Measurements from ENCODE around the gene KRTAP5-5. TPM values are rescaled to one million over a fixed set of nuclear protein-coding genes. Genes with fewer than 3 reads are reported as not detected.
"Not testable (repeated sequence)": the region's sequence is repeated elsewhere in the genome, so short reads cannot be mapped to it uniquely, and the experiment has no call there.

Gene KRTAP5-5
- total RNA-seq, 1 experiment from 2014 or later: not detected

DNA sequence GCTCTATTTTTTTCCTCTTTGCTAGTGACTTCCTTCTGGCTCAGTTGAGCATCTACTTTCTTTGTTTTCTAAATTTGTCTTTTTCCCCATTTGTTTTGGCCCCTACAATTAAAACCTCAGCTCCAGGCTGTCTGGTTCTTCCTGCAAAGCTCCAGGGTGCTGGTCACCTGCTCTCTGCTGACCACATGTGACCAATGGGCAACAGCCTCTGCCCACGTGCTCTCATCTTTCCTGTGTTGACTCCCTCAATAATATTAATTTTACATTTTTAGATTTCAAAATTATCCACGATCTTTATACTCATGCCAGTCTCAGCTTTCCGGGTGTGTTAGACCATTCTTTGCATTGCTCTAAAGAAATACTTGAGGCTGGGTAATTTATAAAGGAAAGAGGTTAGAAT, 31.2 kb upstream of the KRTAP5-5 start:
- not testable (repeated sequence) for H3K27me3 ChIP-seq (replicated peaks); H3K27ac ChIP-seq; DNase-seq (ENCODE audit: low read depth in 1 of 2, low spot score in 2 of 2); H3K4me3 ChIP-seq; H3K4me1 ChIP-seq (replicated peaks); H3K9me3 ChIP-seq (replicated peaks); H3K36me3 ChIP-seq

DNA sequence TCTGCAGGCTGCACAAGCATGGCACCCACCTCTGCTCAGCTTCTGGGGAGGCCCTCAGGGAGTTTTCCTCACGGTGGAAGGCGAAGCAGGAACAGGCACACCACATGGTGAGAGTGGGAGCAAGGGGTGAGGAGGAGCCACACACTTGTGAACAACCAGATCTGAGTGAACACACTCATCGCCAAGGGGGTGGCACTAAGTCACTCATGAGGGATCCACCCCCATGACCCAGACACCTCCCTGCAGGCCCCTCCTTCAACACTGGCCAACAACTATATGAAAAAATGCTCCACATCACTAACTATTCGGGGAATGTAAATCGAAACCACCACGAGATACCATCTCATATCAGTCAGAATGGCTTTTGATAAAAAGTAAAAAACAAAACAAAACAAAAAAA, 30.8 kb upstream of the KRTAP5-5 start:
- H3K27ac ChIP-seq: no peak overlapping the region
- no peaks in the 10 kb centered on the region for H3K4me1 ChIP-seq (replicated peaks)
- H3K27me3 ChIP-seq (replicated peaks): no peaks in the 10 kb centered on the region
- no peak overlapping the region for H3K4me3 ChIP-seq
- no peaks in the 10 kb centered on the region for H3K36me3 ChIP-seq
- no peaks in the 10 kb centered on the region for H3K9me3 ChIP-seq (replicated peaks)
- no peak for DNase-seq (ENCODE audit: low read depth in 1 of 2, low spot score in 2 of 2)

DNA sequence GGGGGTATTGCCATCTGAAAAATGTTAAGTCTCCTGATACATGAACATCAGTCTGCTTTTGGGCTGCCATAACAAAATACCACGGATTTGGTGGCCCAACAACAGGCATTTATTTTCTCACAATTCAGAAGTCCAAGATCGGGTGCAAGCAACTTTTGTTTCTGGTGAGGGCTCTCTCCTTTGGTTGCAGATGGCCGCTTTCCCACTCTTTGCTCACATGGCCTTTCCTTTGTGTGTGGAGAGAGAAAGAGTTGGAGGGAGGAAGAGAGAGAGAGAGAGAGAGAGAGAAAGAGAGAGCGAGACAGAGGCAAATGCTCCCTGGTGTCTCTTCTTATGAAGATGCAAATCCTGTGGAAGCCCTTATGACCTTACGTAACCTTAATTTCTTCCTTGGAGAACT, 28.9 kb upstream of the KRTAP5-5 start:
- Histone ChIP-seq H3K9me3 (replicated peaks) (no peaks in the 10 kb centered on the region), H3K36me3 (no peaks in the 10 kb centered on the region), H3K4me3 (no peak overlapping the region), H3K27ac (no peak overlapping the region), H3K27me3 (replicated peaks) (no peaks in the 10 kb centered on the region), H3K4me1 (replicated peaks) (no peaks in the 10 kb centered on the region)
- DNase-seq (ENCODE audit: low read depth in 1 of 2, low spot score in 2 of 2): no peak

DNA sequence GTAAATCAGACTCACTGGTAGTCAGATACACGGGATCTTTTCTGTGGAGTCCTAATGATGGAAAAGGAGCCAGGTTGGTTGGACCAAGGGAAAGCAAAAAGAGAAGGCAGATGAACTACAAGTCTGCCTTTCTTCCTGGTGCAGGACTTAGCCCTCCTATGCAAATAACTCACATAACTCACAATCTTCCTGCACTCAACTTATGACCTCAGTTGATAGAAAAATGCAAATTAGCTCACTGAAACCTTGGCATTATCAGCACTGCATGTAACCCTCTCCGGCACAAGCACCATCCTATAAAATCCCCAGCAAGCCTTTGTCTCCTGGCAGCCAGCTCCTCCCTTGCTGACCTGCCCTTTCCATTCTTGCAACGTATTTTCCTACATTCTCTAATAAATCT, 27.9 kb upstream of the KRTAP5-5 start:
- not testable (repeated sequence) for DNase-seq (ENCODE audit: low read depth in 1 of 2, low spot score in 2 of 2); H3K4me1 ChIP-seq (replicated peaks); H3K9me3 ChIP-seq (replicated peaks); H3K27me3 ChIP-seq (replicated peaks); H3K36me3 ChIP-seq; H3K4me3 ChIP-seq; H3K27ac ChIP-seq

DNA sequence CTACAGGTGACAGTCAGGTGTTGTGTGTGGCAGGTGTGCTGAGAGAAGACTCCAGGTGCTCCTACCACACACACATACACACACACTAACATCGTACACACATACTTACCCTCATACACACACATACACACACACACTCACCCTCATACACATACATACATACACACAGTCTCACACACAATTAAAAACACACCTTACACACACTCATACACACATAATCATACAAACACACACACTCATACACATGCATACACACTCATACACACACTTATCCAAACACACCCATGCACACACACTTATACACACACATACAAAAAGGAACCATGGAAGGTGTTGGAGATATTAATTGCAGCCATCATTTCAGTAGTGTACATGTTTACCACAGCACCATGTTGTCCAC, 25.9 kb upstream of the KRTAP5-5 start:
- H3K27ac ChIP-seq: no peak overlapping the region
- no peak for DNase-seq (ENCODE audit: low read depth in 1 of 2, low spot score in 2 of 2)
- no peak overlapping the region for H3K4me3 ChIP-seq
- H3K9me3 ChIP-seq (replicated peaks): no peaks in the 10 kb centered on the region
- no peaks in the 10 kb centered on the region for H3K36me3 ChIP-seq
- H3K4me1 ChIP-seq (replicated peaks): no peaks in the 10 kb centered on the region
- no peaks in the 10 kb centered on the region for H3K27me3 ChIP-seq (replicated peaks)

DNA sequence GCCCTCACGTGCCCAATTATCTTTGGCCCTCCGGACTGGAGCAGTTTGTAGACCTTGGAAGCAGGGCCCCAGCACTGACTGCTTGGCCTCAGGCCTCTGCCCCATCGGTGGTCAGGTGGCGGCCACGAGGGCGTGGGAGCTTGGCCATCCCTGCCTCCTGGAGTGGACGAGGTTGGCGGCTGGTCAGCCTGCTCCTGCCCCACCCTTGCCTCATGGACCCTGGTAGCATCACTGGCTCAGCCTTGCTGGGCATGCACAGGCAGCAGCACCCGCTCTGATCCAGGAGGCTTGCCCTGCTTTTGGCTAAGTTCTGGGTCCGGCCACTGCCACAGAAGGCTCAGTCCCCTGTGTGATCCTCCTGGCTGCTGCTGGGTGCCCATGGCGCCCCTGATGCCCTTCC, 25.4 kb upstream of the KRTAP5-5 start:
- Histone ChIP-seq H3K4me1 (replicated peaks) (no peaks in the 10 kb centered on the region), H3K27me3 (replicated peaks) (no peaks in the 10 kb centered on the region), H3K27ac (no peak overlapping the region), H3K4me3 (no peak overlapping the region), H3K9me3 (replicated peaks) (no peaks in the 10 kb centered on the region), H3K36me3 (no peaks in the 10 kb centered on the region)
- DNase-seq (ENCODE audit: low read depth in 1 of 2, low spot score in 2 of 2): no peak

DNA sequence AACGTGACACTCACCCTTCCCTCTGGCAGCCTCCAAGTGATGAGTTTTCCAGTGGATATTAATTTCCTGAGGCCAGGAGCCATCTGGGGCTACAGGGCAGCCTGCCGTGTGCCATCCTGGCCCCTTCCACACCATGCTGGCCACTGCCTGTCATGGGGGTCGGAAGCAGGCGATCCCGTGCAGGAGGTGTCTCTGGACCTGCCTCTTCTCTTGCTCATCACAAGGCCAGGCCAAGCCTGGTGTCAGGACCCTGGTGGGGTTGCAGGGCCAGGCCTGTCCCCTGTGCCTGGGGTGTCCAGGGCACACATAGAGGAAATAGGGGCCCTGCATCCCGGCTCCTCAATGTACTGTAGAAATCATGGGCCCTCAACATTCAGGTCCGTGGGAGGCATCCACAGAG, 24.9 kb upstream of the KRTAP5-5 start:
- DNase-seq (ENCODE audit: low read depth in 1 of 2, low spot score in 2 of 2): no peak
- Histone ChIP-seq H3K9me3 (replicated peaks) (no peaks in the 10 kb centered on the region), H3K27ac (no peak overlapping the region), H3K4me1 (replicated peaks) (no peaks in the 10 kb centered on the region), H3K4me3 (no peak overlapping the region), H3K36me3 (no peaks in the 10 kb centered on the region), H3K27me3 (replicated peaks) (no peaks in the 10 kb centered on the region)

DNA sequence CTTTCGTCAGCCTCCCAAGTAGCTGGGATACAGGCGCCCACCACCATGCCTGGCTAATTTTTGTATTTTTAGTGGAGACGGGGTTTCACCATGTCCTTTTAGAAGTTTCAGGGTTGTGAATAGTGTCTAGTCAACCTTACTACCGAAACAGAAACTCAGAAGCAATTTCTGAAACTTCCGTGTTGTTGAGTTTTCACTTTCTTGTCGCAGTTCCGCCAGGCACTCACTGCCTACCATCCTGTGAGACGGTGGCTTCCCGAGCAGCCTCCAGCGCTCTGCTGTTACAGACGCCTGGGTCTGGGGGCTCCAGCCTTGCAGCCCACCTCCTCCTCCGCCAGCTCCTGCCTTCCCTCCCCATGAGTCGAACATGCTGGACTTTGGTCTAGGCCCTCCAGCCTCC, 23.7 kb upstream of the KRTAP5-5 start:
- not testable (repeated sequence) for H3K36me3 ChIP-seq; DNase-seq (ENCODE audit: low read depth in 1 of 2, low spot score in 2 of 2)

DNA sequence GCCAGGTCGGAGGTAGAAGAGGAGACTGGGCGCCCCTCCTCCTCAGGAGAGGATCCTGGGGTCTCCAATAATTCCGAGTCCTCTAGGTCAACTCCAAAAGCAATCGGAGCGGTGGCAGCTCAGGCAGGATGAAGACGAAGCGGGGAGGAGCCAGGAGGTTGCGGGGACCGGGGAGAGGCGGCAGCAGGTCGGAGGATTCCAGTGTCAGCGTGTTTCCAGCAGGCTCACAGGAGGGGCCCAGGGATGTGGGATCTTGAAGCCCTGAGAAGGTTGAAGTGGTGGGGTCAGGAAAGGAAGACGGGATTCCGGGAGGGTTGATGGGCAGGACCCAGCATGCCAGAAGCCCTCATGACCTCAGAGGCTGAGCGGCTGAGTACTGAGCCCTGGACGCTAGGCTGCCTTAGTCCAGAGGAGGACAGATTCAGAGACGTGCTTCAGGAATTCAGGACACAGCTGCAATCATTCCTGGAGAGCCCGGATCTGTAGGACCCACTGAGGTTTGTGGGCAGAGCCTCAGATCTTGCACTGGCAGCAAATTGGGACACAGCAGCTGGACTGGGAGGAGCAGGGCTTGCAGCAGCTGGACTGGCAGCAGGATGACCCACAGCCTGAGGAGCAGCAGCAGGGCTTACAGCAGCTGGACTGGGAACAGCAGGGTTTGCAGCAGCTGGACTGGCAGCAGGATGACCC, 22.3 kb upstream of the KRTAP5-5 start:
- not testable (repeated sequence) for H3K4me3 ChIP-seq; DNase-seq (ENCODE audit: low read depth in 1 of 2, low spot score in 2 of 2); H3K27ac ChIP-seq; H3K36me3 ChIP-seq; H3K9me3 ChIP-seq (replicated peaks); H3K27me3 ChIP-seq (replicated peaks); H3K4me1 ChIP-seq (replicated peaks)

More for the DNA sequence above, 23.7 kb upstream of the KRTAP5-5 start:
- H3K27ac ChIP-seq; H3K4me1 ChIP-seq (replicated peaks); H3K4me3 ChIP-seq; H3K27me3 ChIP-seq (replicated peaks); H3K9me3 ChIP-seq (replicated peaks): not testable (repeated sequence)

DNA sequence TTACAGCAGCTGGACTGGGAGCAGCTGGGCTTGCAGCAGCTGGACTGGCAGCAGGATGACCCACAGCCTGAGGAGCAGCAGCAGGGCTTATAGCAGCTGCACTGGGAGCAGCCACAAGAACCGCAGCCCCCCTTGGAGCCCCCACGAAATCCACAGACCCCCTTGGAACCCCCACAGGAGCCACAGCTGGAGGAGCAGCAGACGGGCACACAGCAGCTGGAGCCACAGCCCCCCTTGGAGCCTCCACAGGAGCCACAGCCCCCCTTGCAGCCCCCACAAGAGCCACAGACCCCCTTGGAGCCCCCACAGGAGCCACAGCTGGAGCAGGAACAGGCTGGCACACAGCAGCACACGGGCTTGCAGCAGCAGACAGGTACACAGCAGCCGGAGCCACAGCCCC, 21.7 kb upstream of the KRTAP5-5 start:
- DNase-seq (ENCODE audit: low read depth in 1 of 2, low spot score in 2 of 2); H3K4me1 ChIP-seq (replicated peaks); H3K27me3 ChIP-seq (replicated peaks); H3K27ac ChIP-seq; H3K9me3 ChIP-seq (replicated peaks); H3K4me3 ChIP-seq; H3K36me3 ChIP-seq: not testable (repeated sequence)

DNA sequence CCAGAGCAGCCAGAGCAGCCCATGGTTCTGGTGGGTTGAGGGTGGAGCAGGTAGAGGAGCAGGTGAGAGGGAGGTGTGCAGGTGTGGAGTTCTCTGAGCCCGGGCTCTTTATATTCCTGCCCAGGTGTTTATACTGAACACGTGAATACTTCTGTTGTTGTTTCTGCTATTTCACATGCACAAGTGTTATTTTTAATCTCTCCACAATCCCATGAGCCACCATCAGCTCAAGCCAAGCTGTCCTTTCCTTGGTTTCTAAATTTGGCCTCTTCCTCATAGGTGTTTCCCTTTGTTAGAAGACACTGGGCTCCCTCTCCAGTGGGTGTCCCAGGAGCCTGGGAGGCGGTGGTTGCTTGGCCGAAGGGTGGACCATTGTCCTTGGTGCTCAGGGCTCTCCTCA, 21.2 kb upstream of the KRTAP5-5 start, which contains the start of gene KRTAP5-3:
KRTAP5-3 (minus strand) TSS at position 101 of the 400 bp plus-strand sequence; CDS start at position 23, 78 bp downstream.
- no peaks in the 10 kb centered on the region for H3K4me1 ChIP-seq (replicated peaks)
- H3K27me3 ChIP-seq (replicated peaks): no peaks in the 10 kb centered on the region
- no peak within 1 kb of the TSS for H3K27ac ChIP-seq
- H3K9me3 ChIP-seq (replicated peaks): no peaks in the 10 kb centered on the region
- no peaks in the 10 kb centered on the region for H3K36me3 ChIP-seq
- no peak for DNase-seq (ENCODE audit: low read depth in 1 of 2, low spot score in 2 of 2)
- no peak within 1 kb of the TSS for H3K4me3 ChIP-seq

DNA sequence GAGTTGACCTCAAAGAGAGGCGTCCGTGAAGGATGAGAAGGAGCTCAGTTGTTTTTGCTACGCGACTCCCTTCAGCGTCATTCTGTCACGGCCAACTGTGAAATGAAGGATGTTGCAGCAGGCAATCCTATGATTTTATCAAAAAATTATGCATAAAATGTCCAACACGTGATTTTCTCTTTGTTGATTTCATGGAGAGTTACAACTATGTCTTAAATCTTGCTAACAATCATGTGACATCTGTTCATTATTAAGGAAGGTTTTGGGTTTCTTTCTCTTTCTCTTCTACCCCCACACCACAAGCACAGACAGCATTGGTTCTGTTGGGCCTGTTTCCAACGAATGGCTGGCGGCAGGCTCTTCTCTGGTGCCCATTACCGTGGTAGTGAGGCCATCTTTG, 11.3 kb upstream of the KRTAP5-5 start:
- no peaks in the 10 kb centered on the region for H3K36me3 ChIP-seq
- no peak for DNase-seq (ENCODE audit: low read depth in 1 of 2, low spot score in 2 of 2)
- no peak overlapping the region for H3K4me3 ChIP-seq
- no peaks in the 10 kb centered on the region for H3K27me3 ChIP-seq (replicated peaks)
- H3K9me3 ChIP-seq (replicated peaks): no peaks in the 10 kb centered on the region
- H3K27ac ChIP-seq: no peak overlapping the region
- no peaks in the 10 kb centered on the region for H3K4me1 ChIP-seq (replicated peaks)

DNA sequence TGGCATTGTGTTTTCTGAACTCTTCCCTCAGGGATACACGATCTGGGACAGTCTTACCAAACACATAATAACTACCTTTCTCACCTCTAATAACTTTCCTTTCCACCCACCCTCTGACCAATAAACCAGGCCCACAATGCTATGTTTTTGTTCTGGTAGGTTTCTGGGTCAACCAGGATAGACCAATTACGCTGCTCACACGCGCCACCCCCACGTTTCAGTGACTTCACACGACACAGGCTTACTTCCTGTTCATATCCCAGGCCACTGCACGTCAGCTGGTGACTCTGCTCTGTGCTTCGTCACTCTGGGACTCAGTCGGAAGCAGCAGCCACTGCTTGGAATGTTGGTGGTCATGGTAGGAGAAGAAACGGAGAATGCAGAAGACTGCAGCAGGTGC, 10.1 kb upstream of the KRTAP5-5 start:
- Histone ChIP-seq H3K36me3 (no peaks in the 10 kb centered on the region), H3K9me3 (replicated peaks) (no peaks in the 10 kb centered on the region), H3K27me3 (replicated peaks) (no peaks in the 10 kb centered on the region), H3K27ac (no peak overlapping the region), H3K4me3 (no peak overlapping the region), H3K4me1 (replicated peaks) (no peaks in the 10 kb centered on the region)
- DNase-seq (ENCODE audit: low read depth in 1 of 2, low spot score in 2 of 2): no peak

DNA sequence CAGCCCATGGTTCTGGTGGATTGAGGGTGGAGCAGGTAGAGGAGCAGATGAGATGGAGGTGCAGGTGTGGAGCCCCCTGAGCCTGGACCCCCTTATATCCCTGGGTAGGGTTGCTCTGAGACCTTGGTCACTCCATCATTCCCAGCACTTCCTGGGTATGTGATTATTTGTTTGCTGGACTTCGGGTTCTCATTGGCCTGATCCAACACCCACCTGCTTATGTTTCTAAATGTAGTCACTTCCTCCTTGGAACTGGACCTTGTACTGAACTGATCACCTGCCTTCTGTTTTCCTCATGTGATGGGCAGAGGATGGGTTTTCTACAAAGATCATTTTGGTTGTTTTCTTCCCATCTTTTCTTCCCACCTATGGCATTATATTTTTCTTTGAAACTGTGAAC, 7.5 kb upstream of the KRTAP5-5 start, which contains the start of gene KRTAP5-4:
KRTAP5-4 (minus strand) TSS at position 53 of the 400 bp plus-strand sequence; CDS start at position 8, 45 bp downstream.
- H3K27me3 ChIP-seq (replicated peaks): no peaks in the 10 kb centered on the region
- no peak for DNase-seq (ENCODE audit: low read depth in 1 of 2, low spot score in 2 of 2)
- H3K4me1 ChIP-seq (replicated peaks): no peaks in the 10 kb centered on the region
- no peak within 1 kb of the TSS for H3K27ac ChIP-seq
- H3K4me3 ChIP-seq: no peak within 1 kb of the TSS
- H3K9me3 ChIP-seq (replicated peaks): no peaks in the 10 kb centered on the region
- no peaks in the 10 kb centered on the region for H3K36me3 ChIP-seq

DNA sequence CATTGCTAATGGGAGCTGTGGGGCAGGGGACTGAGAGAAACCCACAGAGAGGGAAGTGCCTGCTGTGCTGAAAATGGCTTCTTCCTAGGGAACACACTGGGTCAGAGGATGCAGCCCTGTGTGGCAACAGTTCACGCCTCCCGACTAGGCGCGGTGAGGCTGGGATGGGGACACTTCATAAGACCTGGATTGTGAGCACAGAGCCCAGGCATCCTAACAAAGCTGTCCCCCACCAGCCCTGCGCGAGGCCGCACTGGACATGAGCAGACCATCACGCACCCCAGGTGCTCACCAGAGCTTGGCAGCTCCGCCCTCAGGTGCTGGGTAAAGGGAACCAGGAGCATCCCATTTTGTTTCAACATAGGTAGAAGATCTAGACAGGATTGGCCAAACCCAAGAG, 5.9 kb upstream of the KRTAP5-5 start:
- Histone ChIP-seq H3K27ac (no peak overlapping the region), H3K27me3 (replicated peaks) (no peaks in the 10 kb centered on the region; the same call in 1 of the 2 replicates), H3K4me3 (no peak overlapping the region)

More for the DNA sequence above, 5.9 kb upstream of the KRTAP5-5 start:
- Histone ChIP-seq H3K9me3 (replicated peaks) (no peaks in the 10 kb centered on the region), H3K36me3 (no peaks in the 10 kb centered on the region), H3K4me1 (replicated peaks) (no peaks in the 10 kb centered on the region)
- DNase-seq (ENCODE audit: low read depth in 1 of 2, low spot score in 2 of 2): no peak
